H1 (cell line): ENCODE measurements around the gene STK33. TPM values are rescaled to one million over a fixed set of nuclear protein-coding genes. Genes with fewer than 3 reads are reported as not detected.

Experiments used
- CTCF ChIA-PET: fragments of 300-600 bp; sonication (Branson Sonifier 250); formaldehyde crosslinking; loops from one replicate; lab custom pipeline; 2021; ENCODE audit not compliant: partially characterized antibody; lab: Charles Lee
- POLR2A ChIA-PET: fragments of 300-600 bp; sonication (Branson Sonifier 250); formaldehyde crosslinking; loops from one replicate; lab custom pipeline; 2021; ENCODE audit warnings: inconsistent platforms; ENCODE audit not compliant: partially characterized antibody; lab: Charles Lee
- DNase-seq, 2 experiments: peaks; one replicate each; pipeline versions ENCODE4 v3.0.0 to v3.0.0-alpha.2; 2010 to 2022; ENCODE audit warnings: low spot score in 2 of 2, low read depth in 1 of 2, mixed read lengths in 1 of 2
- FAIRE-seq: peaks from 2 replicates; lab custom pipeline; 2011; peaks lifted over from hg19 to GRCh38; lab: Jason Lieb, UNC
- H2AFZ ChIP-seq: 2 replicates; pipeline ENCODE4 v1.8.1; 2012; ENCODE audit warnings: low read length, inconsistent platforms
- H2AK5ac ChIP-seq: 2 replicates; pipeline ENCODE4 v1.6.1; 2013; ENCODE audit warnings: low read depth, low read length
- H2BK120ac ChIP-seq: replicated peaks from 2 replicates; pipeline ENCODE3; 2013; ENCODE audit warnings: low read depth, low read length, inconsistent platforms
- H2BK12ac ChIP-seq: 2 replicates; pipeline ENCODE4 v1.6.1; 2013; ENCODE audit warnings: low read depth, low read length
- H2BK15ac ChIP-seq: 2 replicates; pipeline ENCODE4 v1.6.1; 2013; ENCODE audit warnings: low read length
- H2BK20ac ChIP-seq: 2 replicates; pipeline ENCODE4 v1.6.1; 2013; ENCODE audit warnings: low read length
- H2BK5ac ChIP-seq: 2 replicates; pipeline ENCODE4 v1.6.1; 2013; ENCODE audit warnings: low read depth, low read length
- H3K14ac ChIP-seq: 2 replicates; pipeline ENCODE4 v1.6.1; 2013; ENCODE audit warnings: inconsistent platforms; ENCODE audit not compliant: insufficient read length
- H3K18ac ChIP-seq: 2 replicates; pipeline ENCODE4 v1.6.1; 2013; ENCODE audit warnings: low read length; ENCODE audit errors: extremely low read depth
- H3K23ac ChIP-seq: 2 replicates; pipeline ENCODE4 v1.6.1; 2013; ENCODE audit warnings: inconsistent platforms; ENCODE audit not compliant: insufficient read length
- H3K23me2 ChIP-seq: 2 replicates; pipeline ENCODE4 v1.6.1; 2013; ENCODE audit warnings: low read depth, low read length
- H3K27ac ChIP-seq: 2 replicates; pipeline ENCODE4 v1.6.1; 2011; ENCODE audit warnings: low read depth, low read length, inconsistent platforms
- H3K27me3 ChIP-seq, 4 experiments: replicated peaks in 1 of 4; 1 replicate in 1 of 4; 2 replicates in 3 of 4; pipeline versions ENCODE4 v1.6.1 to v1.8.1; 2011 to 2013; ENCODE audit warnings: low read length in 3 of 4, mild to moderate bottlenecking in 3 of 4, inconsistent platforms in 2 of 4, mixed read lengths in 2 of 4, moderate library complexity in 1 of 4; ENCODE audit not compliant: control insufficient read depth in 3 of 4, insufficient read depth in 3 of 4; ENCODE audit errors: extremely low read depth in 1 of 4
- H3K36me3 ChIP-seq, 4 experiments: 2 replicates each; pipeline versions ENCODE4 v1.6.1 to v1.8.1; 2011 to 2013; ENCODE audit warnings: mild to moderate bottlenecking in 4 of 4, low read length in 3 of 4, moderate library complexity in 2 of 4, control low read depth in 1 of 4, inconsistent platforms in 1 of 4; ENCODE audit not compliant: insufficient read depth in 4 of 4, control insufficient read depth in 2 of 4
- H3K4ac ChIP-seq: replicated peaks from 2 replicates; pipeline ENCODE3; 2013; ENCODE audit warnings: low read length, low read depth, mixed read lengths, inconsistent platforms; ENCODE audit not compliant: insufficient read length
- H3K4me1 ChIP-seq, 4 experiments: replicated peaks in 1 of 4; 1 replicate in 1 of 4; 2 replicates in 3 of 4; pipeline versions ENCODE4 v1.6.1 to v1.8.1; 2011 to 2013; ENCODE audit warnings: low read length in 3 of 4, inconsistent platforms in 2 of 4, mixed read lengths in 1 of 4; ENCODE audit not compliant: insufficient read depth in 4 of 4, control insufficient read depth in 3 of 4
- H3K4me2 ChIP-seq, 2 experiments: 2 replicates each; pipeline versions ENCODE4 v1.6.1 to v1.8.1; 2011 to 2013; ENCODE audit warnings: low read depth in 2 of 2, low read length in 2 of 2, control low read depth in 1 of 2, inconsistent platforms in 1 of 2, mild to moderate bottlenecking in 1 of 2; ENCODE audit not compliant: insufficient read depth in 1 of 2
- H3K4me3 ChIP-seq, 4 experiments: fragments of 200-600, 300-600 bp in 1 of 4; sonication (generic), shearing (Covaris generic), sonication (Bioruptor Twin) in 1 of 4; 2 replicates each; pipeline versions ENCODE4 v1.5.1 to v1.8.1; 2011 to 2016; ENCODE audit warnings: low read length in 4 of 4, low read depth in 3 of 4, control low read depth in 2 of 4, inconsistent platforms in 2 of 4, mild to moderate bottlenecking in 2 of 4, mixed read lengths in 1 of 4, moderate library complexity in 1 of 4; ENCODE audit not compliant: insufficient read depth in 2 of 4; ENCODE audit errors: extremely low read depth in 1 of 4
- H3K56ac ChIP-seq: replicated peaks from 2 replicates; pipeline ENCODE3; 2013; ENCODE audit warnings: low read depth, mild to moderate bottlenecking, mixed read lengths, low read length, inconsistent platforms; ENCODE audit not compliant: insufficient read length
- H3K79me1 ChIP-seq: 2 replicates; pipeline ENCODE4 v1.6.1; 2013; ENCODE audit warnings: low read depth, low read length, control low read depth
- H3K79me2 ChIP-seq, 2 experiments: 2 replicates each; pipeline versions ENCODE4 v1.6.1 to v1.8.1; 2012 to 2013; ENCODE audit warnings: low read length in 2 of 2, mild to moderate bottlenecking in 2 of 2, inconsistent platforms in 1 of 2; ENCODE audit not compliant: insufficient read depth in 2 of 2, control insufficient read depth in 1 of 2
- H3K9ac ChIP-seq, 4 experiments: replicated peaks in 1 of 4; 1 replicate in 1 of 4; 2 replicates in 3 of 4; pipeline versions ENCODE4 v1.6.1 to v1.8.1; 2011 to 2013; ENCODE audit warnings: low read depth in 3 of 4, low read length in 3 of 4, control low read depth in 2 of 4, mild to moderate bottlenecking in 2 of 4, moderate library complexity in 2 of 4, inconsistent platforms in 1 of 4; ENCODE audit errors: extremely low read depth in 1 of 4
- H3K9me3 ChIP-seq, 2 experiments: 2 replicates each; pipeline versions ENCODE4 v1.6.1 to v1.8.1; 2012 to 2013; ENCODE audit warnings: mild to moderate bottlenecking in 2 of 2, moderate library complexity in 2 of 2, control low read depth in 1 of 2, inconsistent platforms in 1 of 2, low read depth in 1 of 2, low read length in 1 of 2, mixed read lengths in 1 of 2; ENCODE audit not compliant: insufficient read depth in 2 of 2
- H4K20me1 ChIP-seq, 2 experiments: replicated peaks in 1 of 2; 2 replicates each; pipeline versions ENCODE3 to v1.8.1; 2011 to 2013; ENCODE audit warnings: inconsistent platforms in 2 of 2, low read length in 2 of 2, mild to moderate bottlenecking in 1 of 2; ENCODE audit not compliant: insufficient read depth in 2 of 2, control insufficient read depth in 1 of 2
- H4K5ac ChIP-seq: 2 replicates; pipeline ENCODE4 v1.6.1; 2013; ENCODE audit warnings: low read length, low read depth, mixed read lengths, inconsistent platforms; ENCODE audit not compliant: insufficient read length
- H4K8ac ChIP-seq: 2 replicates; pipeline ENCODE4 v1.8.0; 2013; ENCODE audit warnings: mild to moderate bottlenecking, moderate library complexity, low read length, inconsistent platforms; ENCODE audit not compliant: insufficient read depth; ENCODE audit errors: extremely low read depth
- H4K91ac ChIP-seq: replicated peaks from 2 replicates; pipeline ENCODE3; 2013; ENCODE audit warnings: low read length, mixed read lengths, inconsistent platforms; ENCODE audit not compliant: insufficient read length
- CHD2 ChIP-seq: IDR thresholded peaks from 2 replicates; pipeline ENCODE4 v1.6.1; 2012; ENCODE audit warnings: low read length, improper control_type of control experiment
- MAX ChIP-seq: IDR thresholded peaks from 2 replicates; pipeline ENCODE4 v1.6.1; 2012; ENCODE audit warnings: inconsistent platforms
- WGBS, 2 experiments: shearing (Covaris generic) in 1 of 2; methylation state at CpG; one replicate each; pipeline versions ENCODE4 v1.1.6 to v1.1.7; 2013 to 2015; ENCODE audit warnings: low lambda C conversion rate in 2 of 2, mixed read lengths in 2 of 2, inconsistent platforms in 1 of 2, low coverage in 1 of 2, missing lambda C conversion rate in 1 of 2; ENCODE audit not compliant: insufficient replicate concordance in 2 of 2, insufficient coverage in 1 of 2, insufficient read length in 1 of 2; ENCODE audit errors: extremely low coverage in 1 of 2, missing lambda C conversion rate in 1 of 2; 5-methylcytosine and 5-hydroxymethylcytosine counted together
- polyA plus RNA-seq, 7 experiments: library from polyadenylated mRNA; depleted of rRNA in 3 of 7; stranded (reverse) in 5 of 7; unstranded in 2 of 7; fragments of >200 nt in 5 of 7; fragments of 200-250 nt in 2 of 7; gene quantifications; 1 replicate in 5 of 7; 2 replicates in 1 of 7; 4 replicates in 1 of 7; pipeline versions ENCODE4 v1.2.1 to v1.2.3, GENCODE V29; 2011 to 2013; ENCODE audit warnings: missing spikeins in 2 of 7, mixed read lengths in 2 of 7
- total RNA-seq: library from RNA; stranded (reverse); fragmentation: NEBNext Ultra II Directional; extraction: Animal tissue kit (Norgen Biotek cat#: 25700); gene quantifications from 2 replicates; pipeline ENCODE4 v1.2.1, GENCODE V29; 2021

Gene STK33
- total and polyA plus RNA-seq, 2 of the 8 experiments (the other 6 are each of a cell fraction or from before 2014, with no cell fraction given) = 8.8 to 25.1 TPM

- Histone ChIP-seq H3K79me1 (no peaks in the 10 kb centered on the region; the same call in 1 of the 2 replicates), H2AFZ (no peak overlapping the region), H3K9ac (no peak overlapping the region), H2BK20ac (no peak overlapping the region), H3K79me2 (no peaks in the 10 kb centered on the region), H2BK15ac (no peak overlapping the region), H3K56ac (no peak overlapping the region), H2AK5ac (no peak overlapping the region), H3K23ac (no peak overlapping the region), H4K8ac (no peak overlapping the region), H3K23me2 (no peaks in the 10 kb centered on the region), H2BK120ac (no peak overlapping the region), H3K27ac (no peak overlapping the region), H4K5ac (no peak overlapping the region), H2BK12ac (no peak overlapping the region), H3K4me3 (no peak overlapping the region), H3K14ac (no peak overlapping the region), H3K18ac (no peak overlapping the region), H3K27me3 (no peaks in the 10 kb centered on the region), H3K9me3 (peaks cover 16 to 18% of the 10 kb centered on the region in 2 experiments), H3K36me3 (no peaks in the 10 kb centered on the region; a peak in 1 of 8 replicates), H4K91ac (no peak overlapping the region), H2BK5ac (no peak overlapping the region), H4K20me1 (no peaks in the 10 kb centered on the region), H3K4me1 (no peaks in the 10 kb centered on the region), H3K4me2 (no peak overlapping the region), H3K4ac (no peak overlapping the region)
- FAIRE-seq = no peak
- WGBS, 2 experiments = 88% methylated on average over 2 of the region's 2 CpGs; no CpG with 5 or more reads in 1 of the 2 experiments
- ChIA-PET POLR2A (interaction anchor here (0.6 kb wide), 1 partner anchor 119 kb away, joined by 4 read pairs; no protein-coding TSS in a partner anchor), CTCF (no interaction called here)
- no peak for DNase-seq
- TF ChIP-seq MAX = no peak
- no peak for TF ChIP-seq CHD2
These were observed 81.5 kb downstream of the STK33 start for GRCh38 chr11:8512547-8512946.
